ENCODE data around the gene GPX4.
A peak's percentile ranks its signal among the peaks of the same experiment; 100 is the strongest.

Gene GPX4

GRCh38 chr19:1069009-1069779 lies 34.6 kb upstream of the GPX4 start:
- peak; percentile 91 for DNase-seq

DNA sequence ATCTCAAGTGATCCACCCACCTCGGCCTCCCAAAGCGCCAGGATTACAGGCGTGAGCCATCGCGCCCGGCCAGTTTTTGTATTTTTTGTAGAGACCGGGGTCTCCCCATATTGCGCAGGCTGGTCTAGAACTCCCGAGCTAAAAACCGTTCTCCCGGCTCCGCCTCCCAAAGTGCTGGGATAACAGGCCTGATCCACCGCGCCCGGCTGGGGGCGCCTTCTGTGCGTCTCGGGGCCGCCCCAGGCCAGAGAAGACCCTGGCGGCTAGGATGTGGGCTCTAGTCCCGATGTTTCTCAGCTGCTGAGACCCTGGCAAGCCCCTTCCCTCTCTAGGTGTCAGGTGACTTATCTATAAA lies 33.2 kb upstream of the GPX4 start:
- DNase-seq: no peak

- no peak for DNase-seq
These were observed 32.6 kb upstream of the GPX4 start for GRCh38 chr19:1070931-1071791.

GRCh38 chr19:1072371-1073015 lies 31.3 kb upstream of the GPX4 start:
- no peak for DNase-seq

DNA sequence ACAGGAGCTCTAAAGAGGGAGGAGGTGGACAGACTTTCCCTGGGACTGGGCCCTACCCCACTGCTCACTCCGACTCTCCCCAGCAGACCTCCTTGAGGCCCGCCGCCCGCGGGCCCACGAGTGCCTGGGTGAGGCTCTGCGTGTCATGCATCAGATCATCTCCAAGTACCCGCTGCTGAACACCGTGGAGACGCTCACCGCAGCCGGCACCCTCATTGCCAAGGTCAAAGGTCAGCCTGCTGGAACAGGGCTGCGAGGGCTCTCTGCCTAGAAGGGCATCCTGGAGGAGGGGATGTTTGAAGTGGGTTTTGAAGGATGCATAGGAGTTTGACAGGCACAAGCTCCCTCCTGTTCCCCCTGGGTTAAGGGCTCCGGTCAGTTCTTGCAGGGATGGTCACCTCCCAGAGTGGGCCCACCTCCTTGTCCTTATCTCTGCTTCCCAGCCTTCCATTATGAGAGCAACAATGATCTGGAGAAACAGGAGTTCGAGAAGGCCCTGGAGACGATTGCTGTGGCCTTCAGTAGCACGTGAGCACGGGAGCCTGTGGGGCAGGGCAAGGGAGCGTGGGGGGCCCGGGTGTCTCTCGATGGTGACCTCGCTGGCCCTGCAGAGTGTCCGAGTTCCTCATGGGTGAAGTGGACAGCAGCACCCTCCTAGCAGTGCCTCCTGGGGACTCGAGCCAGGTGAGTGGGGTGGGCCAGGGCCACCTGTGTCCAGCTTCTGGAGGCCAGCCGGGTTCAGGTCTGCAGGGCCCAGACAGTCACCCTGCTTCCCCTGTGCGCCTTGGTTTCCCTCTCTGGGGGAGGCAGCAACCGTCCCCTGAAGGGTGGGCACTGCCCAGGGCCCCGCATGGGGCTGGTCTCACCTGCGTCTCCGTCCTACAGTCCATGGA lies 30.5 kb upstream of the GPX4 start:
- DNase-seq: no peak

DNA sequence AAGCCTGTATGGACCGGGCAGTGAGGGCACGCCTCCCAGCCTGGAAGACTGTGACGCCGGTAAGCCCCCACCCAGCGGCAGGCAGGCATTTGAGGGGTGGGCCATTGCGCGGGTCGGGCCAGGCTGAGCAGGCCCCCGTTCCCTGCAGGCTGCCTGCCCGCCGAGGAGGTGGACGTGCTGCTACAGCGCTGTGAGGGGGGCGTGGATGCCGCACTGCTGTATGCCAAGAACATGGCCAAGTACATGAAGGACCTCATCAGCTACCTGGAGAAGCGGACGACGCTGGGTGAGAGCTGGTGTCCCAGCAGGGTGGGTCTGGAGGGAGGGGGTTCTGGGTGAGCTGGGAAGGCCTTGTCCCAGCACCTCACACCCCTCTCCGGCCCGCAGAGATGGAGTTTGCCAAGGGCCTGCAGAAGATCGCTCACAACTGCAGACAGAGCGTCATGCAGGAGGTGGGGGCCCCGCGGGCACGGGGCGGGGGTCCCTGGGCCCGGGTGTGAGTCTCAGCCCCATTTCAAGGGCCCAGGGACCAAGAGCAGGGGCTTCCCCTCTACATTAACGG lies 29.8 kb upstream of the GPX4 start:
- DNase-seq: no peak

DNA sequence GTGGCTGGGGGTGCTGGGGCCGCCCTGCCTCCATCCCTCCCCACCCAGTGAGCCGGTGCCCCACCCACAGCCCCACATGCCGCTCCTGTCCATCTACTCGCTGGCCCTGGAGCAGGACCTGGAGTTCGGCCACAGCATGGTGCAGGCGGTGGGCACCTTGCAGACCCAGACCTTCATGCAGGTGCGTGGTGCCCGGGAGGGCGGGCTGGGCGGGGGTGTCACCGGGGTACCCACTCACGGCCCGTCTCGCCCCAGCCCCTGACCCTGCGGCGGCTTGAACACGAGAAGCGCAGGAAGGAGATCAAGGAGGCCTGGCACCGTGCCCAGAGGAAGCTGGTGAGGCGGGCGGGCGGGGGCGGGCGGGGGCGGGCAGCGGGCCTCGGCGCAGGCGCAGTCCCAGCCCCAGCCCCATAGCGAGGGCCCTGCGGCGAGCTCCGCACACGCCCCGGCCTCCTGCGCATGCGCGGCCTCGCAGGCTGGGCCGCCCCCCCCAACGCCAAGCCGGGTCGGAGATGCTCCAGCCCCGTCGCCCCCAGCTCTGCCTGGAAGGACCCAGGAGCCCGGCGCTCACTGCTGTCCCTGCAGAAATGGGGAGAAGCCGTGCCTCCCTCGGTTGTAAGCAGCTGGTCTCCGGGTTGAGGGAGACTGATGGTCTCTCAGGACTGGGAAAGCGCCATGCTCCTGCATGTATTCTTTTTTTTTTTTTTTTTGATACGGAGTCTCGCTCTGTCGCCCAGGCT lies 29.1 kb upstream of the GPX4 start:
- DNase-seq: peak; percentile 91

DNA sequence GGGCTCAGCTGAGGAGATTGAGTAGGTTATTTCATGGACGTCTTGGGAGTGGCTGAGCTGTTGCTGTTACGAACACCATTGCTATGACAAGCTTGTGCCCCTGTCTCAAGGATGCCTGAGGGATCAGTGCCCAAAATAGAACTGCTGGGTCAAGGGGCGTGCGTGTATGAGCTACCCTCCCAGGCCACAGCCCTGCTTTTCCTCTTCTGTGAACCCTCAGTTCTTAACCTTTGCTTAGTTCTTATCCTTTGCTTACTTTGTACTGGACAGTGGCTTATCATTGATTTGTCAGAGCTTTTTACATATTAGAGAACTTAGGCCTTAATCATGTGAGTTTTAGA lies 27.8 kb upstream of the GPX4 start:
- DNase-seq: no peak

DNA sequence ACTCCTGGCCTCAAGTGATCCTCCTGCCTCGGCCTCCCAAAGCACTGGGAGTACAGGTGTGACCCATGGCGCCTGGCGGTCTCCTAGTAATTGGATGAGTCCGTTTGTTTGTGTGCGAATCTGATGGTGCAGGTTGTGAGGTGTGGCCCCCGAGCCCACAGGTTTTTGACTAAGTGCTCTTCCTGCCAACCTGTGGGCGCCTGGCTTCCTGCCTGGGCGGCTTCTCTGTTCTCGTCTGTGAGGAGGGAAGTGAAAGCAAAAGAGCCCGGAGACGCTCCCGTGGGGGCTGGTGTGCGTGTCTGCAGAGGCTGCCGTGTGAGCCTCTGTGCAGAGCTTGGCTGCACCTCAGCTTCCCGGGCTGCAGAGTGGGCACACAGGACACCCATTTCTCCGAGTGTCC lies 26.8 kb upstream of the GPX4 start:
- peak; percentile 32 for DNase-seq

GRCh38 chr19:1079566-1080111 lies 24.2 kb upstream of the GPX4 start:
- DNase-seq: no peak

GRCh38 chr19:1080360-1081161 lies 23.2 kb upstream of the GPX4 start:
- DNase-seq: no peak

DNA sequence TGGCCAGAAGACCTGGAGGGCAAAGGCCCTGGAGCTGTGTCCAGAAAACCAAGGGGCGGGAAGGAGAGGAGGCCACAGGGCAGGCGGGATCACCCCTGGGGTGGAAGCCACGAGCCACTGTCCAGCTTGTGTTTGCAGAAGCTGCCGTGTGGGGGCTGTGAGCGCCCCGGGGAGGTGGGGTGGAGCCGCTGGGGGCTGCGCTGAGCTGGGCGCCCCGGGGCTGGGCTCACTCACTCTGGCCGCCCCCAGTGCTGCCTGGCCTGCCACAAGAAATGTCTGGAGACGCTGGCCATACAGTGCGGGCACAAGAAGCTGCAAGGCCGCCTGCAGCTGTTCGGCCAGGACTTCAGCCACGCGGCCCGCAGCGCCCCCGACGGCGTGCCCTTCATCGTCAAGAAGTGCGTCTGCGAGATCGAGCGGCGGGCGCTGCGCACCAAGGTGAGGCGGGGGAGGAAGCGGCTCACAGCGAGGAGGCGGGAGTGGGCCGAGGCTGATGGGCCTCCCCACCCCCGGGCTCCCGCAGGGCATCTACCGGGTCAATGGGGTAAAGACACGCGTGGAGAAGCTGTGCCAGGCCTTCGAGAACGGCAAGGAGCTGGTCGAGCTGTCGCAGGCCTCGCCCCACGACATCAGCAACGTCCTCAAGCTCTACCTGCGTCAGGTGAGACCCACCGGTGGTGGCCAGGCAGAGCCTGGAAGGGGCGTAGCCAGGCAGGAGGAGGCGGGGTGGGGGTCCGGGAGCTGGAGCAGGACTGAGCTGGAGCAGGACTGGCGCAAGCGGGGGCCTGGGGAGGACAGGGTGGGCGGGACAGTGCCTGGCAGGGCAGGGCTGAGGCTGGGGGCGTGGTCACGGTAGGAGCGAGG lies 22.3 kb upstream of the GPX4 start:
- DNase-seq: no peak

DNA sequence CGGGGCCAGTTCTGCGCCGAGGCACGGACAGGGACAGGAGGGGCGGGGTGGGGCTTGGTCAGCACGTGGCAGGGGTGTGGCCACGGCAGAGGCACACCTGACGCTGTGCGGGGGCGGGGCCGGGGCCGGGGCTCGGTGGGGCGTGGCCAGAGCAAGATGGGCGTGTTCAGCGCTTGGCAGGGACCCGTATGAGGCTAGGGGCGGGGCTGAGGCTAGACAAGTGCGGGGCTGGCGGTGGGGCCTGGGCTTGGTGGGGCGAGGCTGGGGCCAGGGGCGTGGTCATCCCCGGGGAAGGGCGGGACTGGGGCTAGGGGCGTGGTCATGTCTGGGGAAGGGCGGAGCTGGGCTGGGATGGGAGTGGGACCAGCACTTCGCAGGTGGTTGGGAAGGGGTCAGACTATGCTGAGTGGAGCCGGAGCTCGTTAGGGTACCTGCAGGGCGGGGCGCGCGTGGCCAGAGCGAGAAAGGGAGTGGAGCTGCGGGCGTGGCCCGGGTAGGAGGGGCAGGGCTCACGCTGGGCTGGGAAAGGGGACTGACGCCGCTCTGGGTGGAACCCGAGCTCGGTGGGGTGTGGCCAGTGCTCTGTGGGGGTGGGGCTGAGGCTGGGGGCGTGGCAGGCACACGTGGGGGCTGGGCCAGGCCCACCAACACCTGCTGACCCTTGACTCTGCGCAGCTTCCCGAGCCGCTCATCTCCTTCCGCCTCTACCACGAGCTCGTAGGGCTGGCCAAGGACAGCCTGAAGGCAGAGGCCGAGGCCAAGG lies 21.4 kb upstream of the GPX4 start:
- DNase-seq: peak; percentile 74

DNA sequence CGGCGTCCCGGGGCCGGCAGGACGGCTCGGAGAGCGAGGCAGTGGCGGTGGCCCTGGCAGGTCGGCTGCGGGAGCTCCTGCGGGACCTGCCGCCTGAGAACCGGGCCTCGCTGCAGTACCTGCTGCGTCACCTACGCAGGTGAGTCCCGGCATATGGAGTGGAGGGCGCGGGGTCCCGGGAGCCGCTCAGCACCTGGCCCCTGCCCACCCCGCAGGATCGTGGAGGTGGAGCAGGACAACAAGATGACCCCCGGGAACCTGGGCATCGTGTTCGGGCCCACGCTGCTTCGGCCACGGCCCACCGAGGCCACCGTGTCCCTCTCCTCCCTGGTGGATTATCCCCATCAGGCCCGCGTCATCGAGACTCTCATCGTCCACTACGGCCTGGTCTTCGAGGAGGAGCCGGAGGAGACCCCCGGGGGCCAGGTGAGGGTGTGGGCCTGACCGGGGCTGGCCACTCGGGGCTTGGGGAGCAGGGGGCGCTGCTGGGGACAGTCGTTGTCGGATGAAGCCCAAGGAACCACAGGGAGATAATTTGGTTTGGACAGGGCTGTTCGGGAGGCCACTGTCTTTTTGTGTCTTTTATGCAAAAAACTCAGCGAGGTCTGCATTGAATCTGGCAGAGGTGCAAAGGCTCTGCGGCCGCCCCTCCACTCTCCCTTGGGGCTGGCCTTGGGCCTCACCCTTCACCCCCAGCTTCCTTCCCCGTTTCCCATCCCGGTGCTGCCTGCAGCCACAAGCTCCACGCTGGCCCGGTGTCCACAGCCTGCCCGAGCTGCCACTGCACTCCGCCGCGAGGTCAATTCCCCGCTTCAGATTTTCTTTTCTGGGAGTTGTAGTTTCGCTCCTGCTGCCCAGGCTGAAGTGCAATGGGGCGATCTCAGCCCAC lies 20.6 kb upstream of the GPX4 start:
- no peak for DNase-seq

DNA sequence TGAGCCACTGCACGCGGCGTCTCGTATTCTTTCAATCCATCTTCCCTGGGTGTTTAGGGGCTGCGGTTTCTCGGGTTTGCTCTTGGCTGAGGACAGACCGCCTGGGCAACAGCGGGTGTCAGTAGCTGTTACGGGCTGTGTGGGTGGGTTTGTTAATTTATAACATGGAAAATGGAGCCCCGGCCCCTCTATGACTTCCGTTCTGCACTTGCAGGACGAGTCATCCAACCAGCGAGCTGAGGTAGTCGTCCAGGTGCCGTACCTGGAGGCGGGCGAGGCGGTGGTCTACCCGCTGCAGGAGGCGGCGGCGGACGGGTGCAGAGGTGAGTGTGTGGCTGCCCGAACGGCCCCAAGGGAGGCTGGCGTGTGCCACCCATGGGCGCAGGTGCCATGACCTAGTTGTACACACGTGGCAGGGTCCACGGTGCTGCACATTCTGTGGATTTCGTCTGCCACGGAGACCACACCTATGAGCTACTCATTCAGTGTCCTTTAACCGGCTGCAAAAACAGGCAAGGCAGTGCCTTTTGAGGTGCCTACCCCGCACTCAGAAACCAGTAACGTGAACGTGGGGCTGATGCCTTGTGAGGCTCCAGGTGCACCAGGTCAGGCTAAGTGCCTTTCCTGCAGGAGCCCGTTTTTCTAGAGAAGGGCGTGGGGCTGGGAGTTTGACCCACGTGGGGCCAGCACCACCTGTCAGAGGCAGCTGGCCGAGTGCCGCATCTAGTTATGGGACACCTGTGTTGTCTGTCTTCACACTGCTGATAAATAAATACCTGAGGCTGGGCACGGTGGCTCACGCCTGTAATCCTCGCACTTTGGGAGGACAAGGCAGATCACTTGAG lies 19.5 kb upstream of the GPX4 start:
- no peak for DNase-seq

- DNase-seq: peak; percentile 4
These were observed 18.6 kb upstream of the GPX4 start for GRCh38 chr19:1085053-1085658.
